H9 (cell line): ENCODE results near the gene ZBTB20. TPM values are rescaled to one million over a fixed set of nuclear protein-coding genes. Genes with fewer than 3 reads are reported as not detected.

Experiments used
- DNase-seq: peaks from one replicate; pipeline ENCODE4 v3.0.0-alpha.2; 2017
- H2AFZ ChIP-seq: one replicate; pipeline ENCODE4 v1.6.1; 2013; ENCODE audit warnings: mild to moderate bottlenecking, low read length, control low read depth, moderate library complexity
- H2AK5ac ChIP-seq: 2 replicates; pipeline ENCODE4 v1.6.1; 2013; ENCODE audit warnings: low read length, control low read depth, mixed read lengths; ENCODE audit not compliant: insufficient read length
- H2BK120ac ChIP-seq: one replicate; pipeline ENCODE4 v1.6.1; 2013; ENCODE audit warnings: low read depth, mild to moderate bottlenecking, low read length, control low read depth, inconsistent platforms; ENCODE audit not compliant: poor library complexity, severe bottlenecking
- H2BK12ac ChIP-seq: 2 replicates; pipeline ENCODE4 v1.6.1; 2013; ENCODE audit warnings: low read length, control low read depth, mixed read lengths, low read depth; ENCODE audit not compliant: insufficient read length
- H2BK15ac ChIP-seq: 2 replicates; pipeline ENCODE4 v1.6.1; 2013; ENCODE audit warnings: low read depth, low read length, control low read depth
- H2BK20ac ChIP-seq: one replicate; pipeline ENCODE4 v1.6.1; 2013; ENCODE audit warnings: low read depth, mild to moderate bottlenecking, low read length, control low read depth, inconsistent platforms; ENCODE audit not compliant: poor library complexity, severe bottlenecking
- H2BK5ac ChIP-seq: 2 replicates; pipeline ENCODE4 v1.6.1; 2013; ENCODE audit warnings: low read length, control low read depth, mixed read lengths; ENCODE audit not compliant: insufficient read length
- H3K14ac ChIP-seq: 2 replicates; pipeline ENCODE4 v1.6.1; 2013; ENCODE audit warnings: low read length, control low read depth; ENCODE audit not compliant: insufficient read depth
- H3K18ac ChIP-seq: 2 replicates; pipeline ENCODE4 v1.6.1; 2013; ENCODE audit warnings: low read depth, mild to moderate bottlenecking, mixed read lengths, low read length, control low read depth; ENCODE audit not compliant: insufficient read length
- H3K23ac ChIP-seq: 2 replicates; pipeline ENCODE4 v1.6.1; 2013; ENCODE audit warnings: low read length, control low read depth, mixed read lengths, low read depth; ENCODE audit not compliant: insufficient read length
- H3K23me2 ChIP-seq: 2 replicates; pipeline ENCODE4 v1.6.1; 2013; ENCODE audit warnings: low read depth, mild to moderate bottlenecking, mixed read lengths, low read length, control low read depth; ENCODE audit not compliant: insufficient read length, poor library complexity, severe bottlenecking
- H3K27ac ChIP-seq: 2 replicates; pipeline ENCODE4 v1.5.1; 2013; ENCODE audit warnings: low read length, control low read depth, mixed read lengths, low read depth; ENCODE audit not compliant: insufficient read length
- H3K27me3 ChIP-seq: 2 replicates; pipeline ENCODE4 v1.6.1; 2013; ENCODE audit warnings: low read length, control low read depth, inconsistent platforms; ENCODE audit not compliant: insufficient read depth
- H3K4ac ChIP-seq: 2 replicates; pipeline ENCODE4 v1.6.1; 2013; ENCODE audit warnings: low read depth, mild to moderate bottlenecking, control low read depth, inconsistent platforms, low read length, moderate library complexity
- H3K4me1 ChIP-seq: 2 replicates; pipeline ENCODE4 v1.6.1; 2013; ENCODE audit warnings: low read length, control low read depth, inconsistent platforms; ENCODE audit not compliant: insufficient read depth
- H3K4me2 ChIP-seq: 2 replicates; pipeline ENCODE4 v1.6.1; 2013; ENCODE audit warnings: low read length, control low read depth, mixed read lengths; ENCODE audit not compliant: insufficient read length, insufficient read depth
- H3K56ac ChIP-seq: 2 replicates; pipeline ENCODE4 v1.6.1; 2013; ENCODE audit warnings: low read depth, mild to moderate bottlenecking, mixed read lengths, low read length, control low read depth; ENCODE audit not compliant: insufficient read length
- H3K79me1 ChIP-seq: 2 replicates; pipeline ENCODE4 v1.6.1; 2013; ENCODE audit warnings: low read depth, mild to moderate bottlenecking, moderate library complexity, low read length, control low read depth, inconsistent platforms; ENCODE audit not compliant: insufficient read depth, poor library complexity, severe bottlenecking
- H3K79me2 ChIP-seq: 2 replicates; pipeline ENCODE4 v1.6.1; 2013; ENCODE audit warnings: low read length, control low read depth, inconsistent platforms; ENCODE audit not compliant: insufficient read depth
- H3K9ac ChIP-seq: 2 replicates; pipeline ENCODE4 v1.6.1; 2013; ENCODE audit warnings: low read length, control low read depth, mixed read lengths; ENCODE audit not compliant: insufficient read length; ENCODE audit errors: extremely low read depth
- H3K9me3 ChIP-seq: one replicate; pipeline ENCODE4 v1.6.1; 2013; ENCODE audit warnings: low read depth, low read length, inconsistent platforms; ENCODE audit not compliant: control insufficient read depth
- H3T11ph ChIP-seq: one replicate; pipeline ENCODE4 v1.6.1; 2013; ENCODE audit warnings: mild to moderate bottlenecking, low read length, control low read depth, inconsistent platforms
- H4K20me1 ChIP-seq: one replicate; pipeline ENCODE4 v1.6.1; 2013; ENCODE audit not compliant: control insufficient read depth, insufficient read length, insufficient read depth
- H4K5ac ChIP-seq: 2 replicates; pipeline ENCODE4 v1.6.1; 2013; ENCODE audit warnings: low read depth, mild to moderate bottlenecking, mixed read lengths, low read length, control low read depth; ENCODE audit not compliant: insufficient read length
- H4K8ac ChIP-seq: replicated peaks from 2 replicates; pipeline ENCODE4 v1.6.1; 2013; ENCODE audit warnings: low read length, control low read depth, mixed read lengths, low read depth; ENCODE audit not compliant: insufficient read length
- H4K91ac ChIP-seq: 2 replicates; pipeline ENCODE4 v1.6.1; 2013; ENCODE audit warnings: low read depth, mild to moderate bottlenecking, moderate library complexity, mixed read lengths, low read length, control low read depth; ENCODE audit not compliant: insufficient read length
- H3K27ac Mint-ChIP-seq, 3 experiments: 2 replicates in 2 of 3; 3 replicates in 1 of 3; pipeline ENCODE4 v1.8.0; 2020 to 2021; ENCODE audit warnings: mixed read lengths in 3 of 3, mild to moderate bottlenecking in 1 of 3, moderate library complexity in 1 of 3
- H3K27me3 Mint-ChIP-seq: 2 replicates; pipeline ENCODE4 v1.8.0; 2021; ENCODE audit warnings: low read depth, mild to moderate bottlenecking, moderate library complexity, mixed read lengths
- H3K36me3 Mint-ChIP-seq, 3 experiments: 2 replicates in 2 of 3; 3 replicates in 1 of 3; pipeline ENCODE4 v1.8.0; 2020 to 2021; ENCODE audit warnings: low read depth in 3 of 3, mixed read lengths in 3 of 3; ENCODE audit not compliant: insufficient read depth in 1 of 3
- H3K4me1 Mint-ChIP-seq, 2 experiments: 2 replicates each; pipeline ENCODE4 v1.8.0; 2020; ENCODE audit warnings: mixed read lengths in 2 of 2
- H3K4me3 Mint-ChIP-seq, 2 experiments: 2 replicates in 1 of 2; 3 replicates in 1 of 2; pipeline ENCODE4 v1.8.0; 2020 to 2021; ENCODE audit warnings: mild to moderate bottlenecking in 2 of 2, mixed read lengths in 2 of 2, moderate library complexity in 1 of 2
- H3K9me3 Mint-ChIP-seq, 2 experiments: 2 replicates in 1 of 2; 3 replicates in 1 of 2; pipeline ENCODE4 v1.8.0; 2020; ENCODE audit warnings: mild to moderate bottlenecking in 2 of 2, mixed read lengths in 2 of 2, moderate library complexity in 1 of 2
- CTCF ChIP-seq: fragments of 200-600 bp; sonication (generic); conservative IDR thresholded peaks from 3 replicates; pipeline ENCODE4 v1.8.0; 2021; ENCODE audit warnings: antibody characterized with exemption, mild to moderate bottlenecking
- WGBS: extraction: QIAGEN DNeasy Blood & Tissue Kit; methylation state at CpG from one replicate; pipeline ENCODE4 v1.1.7; 2013; ENCODE audit warnings: missing lambda C conversion rate, low lambda C conversion rate, mixed read lengths; ENCODE audit not compliant: insufficient read length; ENCODE audit errors: extremely low coverage; 5-methylcytosine and 5-hydroxymethylcytosine counted together
- total RNA-seq: library from RNA; stranded (reverse); gene quantifications from 2 replicates; pipeline ENCODE4 v1.2.1, GENCODE V29; 2021

ZBTB20 gene
- total RNA-seq, 1 experiment from 2014 or later, result 0.70 TPM

GRCh38 chr3:114432310-114432709 lies 714.8 kb downstream of the ZBTB20 start:
- Histone ChIP-seq H3K4me2 (no peak overlapping the region), H3K23ac (no peak overlapping the region), H4K5ac (no peak overlapping the region), H3K23me2 (no peaks in the 10 kb centered on the region), H3K18ac (no peak overlapping the region), H2AFZ (no peak overlapping the region), H2BK120ac (no peak overlapping the region), H4K20me1 (no peaks in the 10 kb centered on the region), H3K4me1 (no peaks in the 10 kb centered on the region), H3K14ac (no peak overlapping the region), H3K27ac (no peak overlapping the region), H3K79me2 (no peaks in the 10 kb centered on the region), H4K8ac (no peak overlapping the region), H2BK5ac (no peak overlapping the region), H2BK20ac (no peak overlapping the region), H3K9me3 (no peaks in the 10 kb centered on the region), H4K91ac (no peak overlapping the region), H2BK12ac (no peak overlapping the region), H3K79me1 (no peaks in the 10 kb centered on the region), H2BK15ac (no peak overlapping the region), H3K27me3 (no peaks in the 10 kb centered on the region), H3T11ph (no peak overlapping the region), H3K56ac (no peak overlapping the region), H2AK5ac (no peak overlapping the region), H3K4ac (no peak overlapping the region), H3K9ac (no peak overlapping the region)
- Mint-ChIP-seq H3K27ac (no peak overlapping the region), H3K9me3 (no peaks in the 10 kb centered on the region), H3K4me3 (no peak overlapping the region), H3K27me3 (no peaks in the 10 kb centered on the region), H3K36me3 (no peaks in the 10 kb centered on the region), H3K4me1 (peaks cover 10 to 11% of the 10 kb centered on the region in 2 experiments)
- no CpG with 5 or more reads among the region's 2 CpGs for WGBS
- TF ChIP-seq CTCF, result no peak
- DNase-seq, result no peak
